Neural progenitor cell (in vitro differentiated cells): ENCODE measurements around the gene KIFC3.

ENCODE experiments used
- CTCF ChIP-seq: fragments of 200-600 bp; sonication (generic); IDR thresholded peaks from 2 replicates; pipeline ENCODE4 v1.5.1; 2017; ENCODE audit warnings: antibody characterized with exemption, mild to moderate bottlenecking
- EZH2 ChIP-seq: fragments of 200-600 bp; sonication (generic); IDR thresholded peaks from 2 replicates; pipeline ENCODE4 v1.6.1; 2017; ENCODE audit warnings: antibody characterized with exemption, mild to moderate bottlenecking, moderate library complexity
- EZH2phosphoT487 ChIP-seq: fragments of 200-600 bp; sonication (generic); IDR thresholded peaks from 2 replicates; pipeline ENCODE4 v1.6.1; 2017; ENCODE audit warnings: antibody characterized with exemption

GRCh38 chr16:57764006-57764340 is 38.3 kb downstream of the KIFC3 start:
- TF ChIP-seq CTCF = no peak
- TF ChIP-seq EZH2 = no peak
- no peak for TF ChIP-seq EZH2phosphoT487
